Stimulated activated CD4-positive, alpha-beta T cell treated with anti-CD3 and anti-CD28 coated beads, Interleukin-1b, Interleukin-23, amount 100 ng/mL, for 1 hour (primary cell): ENCODE data around the gene CCDC188.

Source experiments
- DNase-seq, 2 donors: peaks; one replicate each; pipeline ENCODE4 v3.0.0-alpha.2; 2020; ENCODE audit warnings: low read depth in 2 of 2

Gene CCDC188

GRCh38 chr22:20147237-20147988 is 3.4 kb downstream of the CCDC188 start:
- no peak for DNase-seq

GRCh38 chr22:20146777-20147176 is 4.1 kb downstream of the CCDC188 start:
- no peak for DNase-seq

GRCh38 chr22:20145832-20146223 is 5.0 kb downstream of the CCDC188 start:
- no peak for DNase-seq

- no peak for DNase-seq
Observed at GRCh38 chr22:20145206-20145831, 5.5 kb downstream of the CCDC188 start.

DNA sequence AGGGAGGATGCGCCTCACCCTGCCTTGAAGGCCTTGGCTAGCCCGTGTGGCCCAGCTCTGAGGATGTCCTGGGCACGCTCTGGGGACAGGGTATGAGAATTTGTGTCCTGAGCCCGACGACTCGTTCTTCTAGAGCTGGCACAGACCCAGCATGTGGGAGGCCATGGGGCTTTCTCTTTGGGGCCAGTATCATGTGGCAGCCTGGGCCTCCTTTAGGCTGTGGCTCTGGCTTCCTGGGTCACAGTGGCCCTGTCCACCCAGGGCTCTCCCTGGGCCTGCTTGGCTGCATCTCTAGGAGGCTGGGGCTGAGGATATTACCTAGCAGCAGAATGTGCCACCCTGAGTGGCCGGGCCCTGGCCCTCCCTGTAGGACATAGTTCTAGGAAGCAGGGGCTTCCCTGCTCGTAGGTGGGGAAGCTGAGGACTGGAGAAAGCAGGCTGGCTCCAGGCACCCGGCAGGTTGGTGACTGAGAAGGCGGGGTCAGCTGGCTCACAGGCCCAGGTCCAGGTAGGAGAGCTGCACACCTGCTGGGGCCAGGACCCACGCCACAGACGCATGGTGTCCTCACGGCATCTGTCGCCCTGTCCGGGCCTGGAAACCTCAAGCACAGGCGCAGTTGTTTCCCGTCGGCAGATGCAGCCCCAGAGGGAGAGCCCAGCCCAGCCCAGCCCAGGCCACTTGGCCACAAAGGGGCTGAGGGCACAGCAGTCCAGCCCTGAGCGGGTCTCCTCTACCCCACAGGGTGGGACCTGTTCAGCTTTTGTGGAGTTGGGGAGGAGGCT is 6.8 kb downstream of the CCDC188 start:
- no peak for DNase-seq

GRCh38 chr22:20142711-20143621 is 7.9 kb downstream of the CCDC188 start:
- no peak for DNase-seq

DNA sequence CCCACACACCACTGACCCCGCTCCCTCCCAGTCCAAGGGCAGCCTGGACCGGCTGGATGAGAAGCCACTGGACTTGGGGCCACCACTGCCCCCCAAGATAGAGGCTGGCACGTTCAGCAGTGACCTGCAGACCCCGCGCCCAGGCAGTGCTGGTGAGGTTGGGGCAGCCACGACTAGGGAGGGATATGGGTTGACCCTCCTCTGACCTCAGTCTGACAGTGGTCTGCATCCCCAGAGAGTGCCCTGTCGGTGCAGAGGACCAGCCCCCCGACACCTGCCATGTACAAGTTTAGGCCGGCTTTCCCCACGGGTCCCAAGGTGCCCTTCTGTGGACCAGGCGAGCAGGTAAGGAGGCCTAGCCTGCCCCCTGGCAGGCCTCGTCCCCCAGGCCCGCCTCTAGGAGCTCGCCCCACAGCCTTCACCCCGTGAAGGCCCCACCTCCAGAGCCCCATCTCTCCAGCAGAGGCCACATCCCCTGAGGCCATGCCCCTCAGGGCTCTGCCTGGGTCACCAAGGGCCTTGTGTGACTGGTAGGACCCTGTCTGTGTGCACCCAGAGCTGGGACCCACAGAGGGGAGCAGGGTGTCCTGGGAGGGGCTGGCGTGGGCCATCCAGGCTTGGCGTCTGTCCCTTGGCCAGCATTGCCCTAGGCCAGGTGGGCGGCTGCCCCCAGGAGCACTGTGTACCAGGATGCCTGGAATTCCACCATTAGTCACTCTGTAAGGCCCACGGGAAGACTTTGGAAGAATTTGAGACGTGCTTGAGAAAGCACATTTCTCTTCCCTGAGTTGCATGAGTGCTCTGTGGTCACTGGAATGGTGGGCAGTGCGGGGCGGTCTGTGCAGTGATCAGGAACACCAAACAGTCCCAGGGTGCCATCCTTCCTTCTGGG is 9.4 kb downstream of the CCDC188 start:
- DNase-seq, result no peak

- no peak for DNase-seq
Observed at GRCh38 chr22:20140521-20140964, 10.3 kb downstream of the CCDC188 start.

GRCh38 chr22:20140107-20140445 is 10.8 kb downstream of the CCDC188 start:
- DNase-seq, result no peak

GRCh38 chr22:20139391-20140106 is 11.3 kb downstream of the CCDC188 start:
- no peak for DNase-seq

DNA sequence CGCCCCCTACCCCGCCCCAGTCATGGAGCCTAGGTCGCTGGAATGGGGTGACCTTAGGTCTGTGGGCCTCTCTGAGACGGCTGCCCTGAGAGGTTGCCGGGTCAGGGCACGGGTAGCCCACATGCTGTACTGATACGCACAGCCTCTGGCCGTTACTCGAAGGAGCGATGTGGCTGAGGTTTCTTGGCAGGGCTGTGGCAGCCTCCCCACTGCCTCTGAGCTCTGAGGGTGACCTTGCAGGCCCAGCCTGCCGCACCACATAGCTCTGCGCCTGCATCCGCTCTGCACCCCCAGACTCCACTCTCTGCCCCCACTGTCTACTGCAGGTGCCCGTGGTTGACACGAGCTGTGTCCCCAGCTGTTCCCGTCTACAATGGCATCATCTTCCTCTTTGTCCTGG is 12.0 kb downstream of the CCDC188 start:
- no peak for DNase-seq

- DNase-seq, result no peak
Observed at GRCh38 chr22:20138417-20138738, 12.5 kb downstream of the CCDC188 start.

DNA sequence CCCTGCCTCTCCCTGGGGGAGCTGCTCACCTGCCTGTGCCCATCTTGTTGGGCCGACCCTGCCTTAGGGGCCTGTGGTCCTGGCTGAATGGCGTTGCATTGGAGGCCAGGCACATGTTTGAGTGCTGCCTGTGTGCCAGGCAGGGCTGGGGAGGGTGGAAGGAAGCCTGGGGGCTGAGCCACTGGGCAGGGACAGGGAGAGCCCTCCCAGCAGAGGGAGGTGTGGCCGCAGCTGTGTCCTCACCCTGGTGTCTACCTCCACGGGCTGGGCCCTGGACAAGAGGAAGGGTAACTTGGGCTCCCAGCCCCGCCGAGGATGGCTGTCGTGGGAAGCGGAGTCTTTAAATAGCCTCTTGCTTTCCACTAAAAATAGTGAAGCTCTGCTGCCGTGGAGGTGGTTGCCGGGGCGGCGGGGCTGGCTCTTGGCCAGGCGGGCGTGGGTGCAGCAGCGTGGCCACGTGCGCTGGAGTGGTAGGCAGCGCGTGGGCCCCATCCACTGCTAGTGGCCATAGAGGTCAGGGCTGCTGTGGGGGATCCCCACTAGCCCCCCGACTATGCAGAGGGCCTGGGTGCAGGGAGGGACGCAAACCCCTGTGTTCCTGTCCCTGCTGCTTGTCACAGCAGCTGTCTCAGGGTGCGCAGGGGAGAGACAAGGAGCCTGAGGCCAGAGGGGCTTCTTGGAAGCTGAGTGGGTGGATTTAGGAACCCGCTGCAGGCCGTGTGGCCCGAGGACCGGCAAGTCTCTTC is 13.0 kb downstream of the CCDC188 start:
- no peak for DNase-seq

DNA sequence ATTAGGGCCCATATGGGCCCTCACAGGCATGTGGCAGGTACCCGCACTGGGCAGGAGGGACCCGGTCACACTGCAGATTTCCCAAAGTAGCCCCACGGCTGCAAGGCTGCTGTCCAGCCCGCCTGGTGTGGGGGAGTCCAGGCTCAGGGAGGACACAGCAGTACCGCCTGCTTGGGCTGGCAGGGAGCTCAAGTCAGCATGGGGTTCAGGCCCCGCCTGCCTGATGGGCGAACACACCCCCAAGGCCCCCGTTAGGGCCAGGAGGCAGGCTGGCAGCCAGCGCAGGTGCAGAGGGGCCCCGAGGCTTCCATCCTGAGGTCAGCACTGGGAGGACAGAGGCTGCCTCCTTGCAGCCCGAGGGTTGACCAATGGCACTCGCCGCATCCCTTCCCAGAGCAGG is 13.7 kb downstream of the CCDC188 start:
- DNase-seq, result no peak

DNA sequence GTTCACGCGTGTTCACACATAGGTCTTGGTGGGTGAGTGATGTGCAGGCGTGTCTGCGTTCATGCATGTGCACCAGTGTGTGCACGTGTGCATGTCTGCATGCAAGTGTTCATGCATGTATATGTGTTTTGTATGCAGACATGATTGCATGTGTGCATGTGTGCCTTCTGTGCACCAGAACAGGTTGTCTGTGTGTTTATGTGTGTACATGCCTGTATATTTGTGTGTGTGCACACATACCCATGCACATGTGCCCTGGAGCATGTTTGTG is 14.3 kb downstream of the CCDC188 start:
- no peak for DNase-seq

- DNase-seq, result no peak
Observed at GRCh38 chr22:20135806-20136602, 14.9 kb downstream of the CCDC188 start.

DNA sequence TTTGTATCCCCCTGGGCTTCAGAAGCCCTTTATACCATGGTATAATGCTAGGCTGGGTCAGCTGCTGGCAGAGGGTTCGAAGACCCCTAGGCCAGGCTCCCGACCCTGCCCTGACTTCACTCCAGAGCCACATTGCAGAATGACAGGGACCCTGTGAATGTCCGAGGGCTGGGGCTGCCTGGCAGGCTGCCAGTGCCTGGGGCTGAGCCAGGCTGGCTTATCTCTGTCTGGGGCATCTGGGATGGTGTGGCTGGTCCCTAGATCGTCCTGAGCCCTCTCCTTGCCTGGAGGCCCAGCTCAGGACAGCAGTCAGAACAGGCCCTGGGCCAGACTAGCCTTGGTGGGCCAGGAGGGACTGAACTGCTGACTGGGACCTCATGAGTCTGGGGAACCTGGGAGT is 15.6 kb downstream of the CCDC188 start:
- DNase-seq, result no peak

DNA sequence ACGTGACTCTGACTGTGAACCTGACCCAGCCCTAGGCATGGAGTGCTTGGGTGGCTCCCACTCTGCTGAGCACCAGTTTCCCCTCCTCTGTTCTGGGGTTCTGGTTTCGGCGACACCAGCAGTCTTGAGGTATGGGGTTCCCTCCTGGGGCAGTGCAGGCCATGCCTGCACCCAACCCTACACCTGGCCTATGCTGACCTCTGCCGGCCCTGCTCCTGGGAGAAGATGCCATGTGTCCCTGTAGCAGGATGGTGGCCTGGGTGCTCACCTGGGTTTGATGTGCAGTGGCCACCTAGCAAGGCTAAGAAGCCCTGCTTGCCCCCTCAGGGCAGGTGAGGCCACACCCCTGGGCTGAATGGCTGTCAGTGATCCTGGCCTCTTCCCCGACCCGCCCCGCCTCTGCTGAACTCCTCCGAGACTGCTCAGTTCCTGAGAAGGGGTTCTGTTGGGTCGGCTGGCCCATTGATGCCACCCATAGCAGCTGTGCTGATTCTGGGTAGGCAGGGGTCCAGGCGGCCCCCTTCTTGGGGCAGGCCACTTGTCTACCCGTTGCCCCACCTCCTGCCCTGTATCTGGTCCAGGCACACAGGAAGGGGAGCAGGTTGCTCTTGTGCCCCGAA is 16.8 kb downstream of the CCDC188 start:
- no peak for DNase-seq
